K562 (cell line): ENCODE data around the gene MRI1. TPM values are rescaled to one million over a fixed set of nuclear protein-coding genes. Genes with fewer than 3 reads are reported as not detected.
A peak's percentile ranks its signal among the peaks of the same experiment; 100 is the strongest.

Experiments used
- C11orf30 ChIP-seq: fragments of 450-650 bp; IDR thresholded peaks from 2 replicates; pipeline ENCODE4 v1.6.1; 2016; ENCODE audit warnings: low read depth, mild to moderate bottlenecking
- CBFA2T2 ChIP-seq: fragments of 450-650 bp; conservative IDR thresholded peaks from 2 replicates; pipeline ENCODE4 v1.6.1; 2017; ENCODE audit warnings: mild to moderate bottlenecking
- CHD4 ChIP-seq: fragments of 200-600 bp; sonication (generic); IDR thresholded peaks from 3 replicates; pipeline ENCODE4 v1.6.1; 2012; ENCODE audit warnings: low read depth, mild to moderate bottlenecking, mixed read lengths, low read length, inconsistent platforms; ENCODE audit not compliant: insufficient read depth, insufficient replicate concordance, poor library complexity, severe bottlenecking
- ERF ChIP-seq: fragments of 450-650 bp; formaldehyde crosslinking; IDR thresholded peaks from 2 replicates; pipeline ENCODE4 v1.4.0; 2020; ENCODE audit warnings: mild to moderate bottlenecking, mixed read lengths
- GABPA ChIP-seq: fragments of 200-800 bp; sonication (Bioruptor generic); conservative IDR thresholded peaks from 2 replicates; pipeline ENCODE4 v1.6.1; 2016; ENCODE audit warnings: low read depth, missing genetic modification characterization, missing compliant biosample characterization
- GABPB2 ChIP-seq: fragments of 250-450 bp; sonication (Bioruptor Pico); conservative IDR thresholded peaks from 2 replicates; pipeline ENCODE4 v1.5.1; 2021; ENCODE audit warnings: mild to moderate bottlenecking
- GTF2F1 ChIP-seq: IDR thresholded peaks from 2 replicates; pipeline ENCODE4 v1.6.1; 2011; ENCODE audit warnings: low read depth, low read length, improper control_type of control experiment
- HDAC6 ChIP-seq: IDR thresholded peaks from 2 replicates; pipeline ENCODE4 v1.6.1; 2012; ENCODE audit warnings: low read depth, mild to moderate bottlenecking, control low read depth, inconsistent platforms, low read length, moderate library complexity
- LCOR ChIP-seq: sonication (generic); formaldehyde crosslinking; IDR thresholded peaks from 2 replicates; pipeline ENCODE4 v1.8.0; 2022; ENCODE audit warnings: mild to moderate bottlenecking, missing genetic modification reagents
- MAX ChIP-seq: sonication (generic); formaldehyde crosslinking; IDR thresholded peaks from 2 replicates; pipeline ENCODE4 v1.9.0; 2022; ENCODE audit warnings: mild to moderate bottlenecking, missing genetic modification reagents
- MTA2 ChIP-seq: fragments of 450-650 bp; IDR thresholded peaks from 2 replicates; pipeline ENCODE4 v1.6.1; 2016; ENCODE audit warnings: low read depth
- MXI1 ChIP-seq: IDR thresholded peaks from 2 replicates; pipeline ENCODE4 v1.6.1; 2011; ENCODE audit warnings: low read depth, mild to moderate bottlenecking, improper control_type of control experiment, low read length
- NFXL1 ChIP-seq: fragments of 450-650 bp; formaldehyde crosslinking; IDR thresholded peaks from 2 replicates; pipeline ENCODE4 v1.4.0; 2021; ENCODE audit warnings: mild to moderate bottlenecking
- NRF1 ChIP-seq, 2 experiments: fragments of 450-650 bp; IDR thresholded peaks in 1 of 2; conservative IDR thresholded peaks in 1 of 2; 2 replicates each; pipeline ENCODE4 v1.6.1; 2014; ENCODE audit warnings: mild to moderate bottlenecking in 2 of 2
- RAD51 ChIP-seq: fragments of 450-650 bp; IDR thresholded peaks from 2 replicates; pipeline ENCODE4 v1.7.1; 2016; ENCODE audit warnings: low read depth, mild to moderate bottlenecking, borderline replicate concordance
- RBFOX2 ChIP-seq: fragments of 200-400 bp; formaldehyde crosslinking; IDR thresholded peaks from 2 replicates; pipeline ENCODE4 v1.6.1; 2017; ENCODE audit warnings: low read depth, mild to moderate bottlenecking, low read length, moderate library complexity
- RBM34 ChIP-seq: fragments of 200-400 bp; formaldehyde crosslinking; IDR thresholded peaks from 2 replicates; pipeline ENCODE4 v1.6.1; 2018; ENCODE audit warnings: low read length, borderline replicate concordance; ENCODE audit not compliant: insufficient read depth
- SAP30 ChIP-seq: fragments of 200-600 bp; sonication (generic); IDR thresholded peaks from 2 replicates; pipeline ENCODE4 v1.6.1; 2012; ENCODE audit warnings: borderline replicate concordance, low read depth, mild to moderate bottlenecking, moderate library complexity, low read length, control low read depth, inconsistent platforms; ENCODE audit not compliant: insufficient read depth, poor library complexity, severe bottlenecking
- STAG1 ChIP-seq: sonication (generic); formaldehyde crosslinking; IDR thresholded peaks from 2 replicates; pipeline ENCODE4 v1.5.0; 2020; ENCODE audit warnings: missing genetic modification reagents, borderline replicate concordance
- ZBTB1 ChIP-seq: sonication (generic); formaldehyde crosslinking; IDR thresholded peaks from 2 replicates; pipeline ENCODE4 v1.8.1; 2023; ENCODE audit warnings: missing genetic modification reagents, low read depth, mild to moderate bottlenecking, borderline replicate concordance
- ZC3H11A ChIP-seq: IDR thresholded peaks from 2 replicates; pipeline ENCODE4 v1.6.1; 2012; ENCODE audit warnings: low read depth, low read length, improper control_type of control experiment
- ZFP1 ChIP-seq: fragments of 450-650 bp; formaldehyde crosslinking; IDR thresholded peaks from 2 replicates; pipeline ENCODE4 v1.4.0; 2020; ENCODE audit warnings: mild to moderate bottlenecking, mixed read lengths
- ZNF140 ChIP-seq: fragments of 250-450 bp; sonication (Bioruptor Pico); IDR thresholded peaks from 2 replicates; pipeline ENCODE4 v1.8.0; 2021; ENCODE audit warnings: moderate library complexity, mild to moderate bottlenecking, inconsistent platforms
- ZNF408 ChIP-seq: fragments of 250-450 bp; sonication (Bioruptor Pico); IDR thresholded peaks from 2 replicates; pipeline ENCODE4 v1.4.0; 2020; ENCODE audit warnings: low read depth, mild to moderate bottlenecking, moderate library complexity
- polyA plus RNA-seq, 8 experiments: library from polyadenylated mRNA; depleted of rRNA in 4 of 8; stranded (reverse) in 5 of 8; unstranded in 3 of 8; fragments of >200 nt; fragmentation: Nextera tagmentation in 2 of 8; fragmentation: Illumina TruSeq in 1 of 8; extraction: Ambion mirVana in 2 of 8; extraction: Trizol in 1 of 8; gene quantifications; 2 replicates each; pipeline versions ENCODE4 v1.2.1 to v1.2.3, GENCODE V29; 2011 to 2014; ENCODE audit warnings: inconsistent platforms in 1 of 8, missing spikeins in 1 of 8
- total RNA-seq, 7 experiments: library from RNA; depleted of rRNA in 6 of 7; stranded (reverse); fragments of >200 nt in 6 of 7; fragmentation: Illumina TruSeq in 2 of 7; extraction: Trizol in 2 of 7; gene quantifications; 2 replicates each; pipeline versions ENCODE4 v1.2.1 to v1.2.3, GENCODE V29; 2011 to 2021; ENCODE audit warnings: low replicate concordance in 1 of 7
- TF ChIP-seq, protein P1 (sequence below): sonication (generic); IDR thresholded peaks from 2 replicates; pipeline ENCODE4 v1.6.1; 2016
- TF ChIP-seq, protein P2 (sequence below): fragments of 450-650 bp; IDR thresholded peaks from 2 replicates; pipeline ENCODE4 v1.6.1; 2018; ENCODE audit warnings: mild to moderate bottlenecking, low read depth; ENCODE audit not compliant: partially characterized antibody
- TF ChIP-seq, protein P3 (sequence below), 2 experiments: fragments of 450-650 bp in 1 of 2; sonication (generic) in 1 of 2; formaldehyde crosslinking in 1 of 2; IDR thresholded peaks in 1 of 2; conservative IDR thresholded peaks in 1 of 2; 2 replicates each; pipeline versions ENCODE4 v1.6.1 to v1.8.1; 2016 to 2023; ENCODE audit warnings: mild to moderate bottlenecking in 2 of 2, moderate library complexity in 2 of 2, inconsistent platforms in 1 of 2, missing genetic modification reagents in 1 of 2

Gene MRI1
- total and polyA plus RNA-seq, 9 of the 15 experiments (the other 6 are each of a cell fraction or from before 2014, with no cell fraction given), result 5.5 to 57.4 (median 28.2) TPM

DNA sequence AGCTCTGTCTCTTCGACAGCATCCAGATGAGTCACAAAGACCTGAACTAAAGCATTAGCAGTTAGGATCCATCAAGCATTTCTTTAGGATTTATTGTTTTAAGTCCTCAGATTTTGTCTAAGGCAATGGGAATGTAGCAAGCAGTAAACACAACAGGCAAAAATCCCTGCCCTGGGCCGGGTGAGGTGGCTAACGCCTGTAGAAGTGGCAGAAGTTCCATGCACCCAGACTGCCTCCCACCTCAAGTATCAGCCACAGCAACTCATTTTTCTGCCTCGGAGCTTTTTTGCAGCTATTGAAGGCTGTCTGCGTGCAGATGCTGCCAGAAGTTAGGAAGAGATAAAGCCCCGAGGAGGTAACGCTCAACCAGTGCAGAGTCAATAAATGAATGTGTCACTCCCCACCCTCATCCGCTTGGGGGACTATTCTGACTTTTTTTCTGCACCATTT lies 47.1 kb upstream of the MRI1 start (continued):
- TF ChIP-seq ZC3H11A (no peak), GABPB2 (CRISPR knock-in tag) (no peak), MTA2 (peak; percentile 84), RBM34 (no peak), ZBTB1 (no peak), NFXL1 (no peak), RBFOX2 (no peak), STAG1 (CRISPR knock-in tag) (no peak), CHD4 (no peak), ERF (CRISPR knock-in tag) (no peak), GTF2F1 (no peak), GABPA (tag) (no peak), MXI1 (no peak), C11orf30 (no peak), NRF1 (conservative IDR thresholded peaks at IDR 0.05 in 1 of 2, IDR thresholded peaks at IDR 0.05 in 1 of 2) (0 out of 4 replicates have a peak, but pooled peaks of 1 of the 2 experiments have one; percentile 18), HDAC6 (no peak), CBFA2T2 (peak; percentile 91), MAX (no peak), LCOR (CRISPR knock-in tag) (no peak), ZNF140 (no peak), SAP30 (no peak), ZFP1 (CRISPR knock-in tag) (no peak), ZNF408 (no peak), RAD51 (no peak)
- TF ChIP-seq, protein P1, sequence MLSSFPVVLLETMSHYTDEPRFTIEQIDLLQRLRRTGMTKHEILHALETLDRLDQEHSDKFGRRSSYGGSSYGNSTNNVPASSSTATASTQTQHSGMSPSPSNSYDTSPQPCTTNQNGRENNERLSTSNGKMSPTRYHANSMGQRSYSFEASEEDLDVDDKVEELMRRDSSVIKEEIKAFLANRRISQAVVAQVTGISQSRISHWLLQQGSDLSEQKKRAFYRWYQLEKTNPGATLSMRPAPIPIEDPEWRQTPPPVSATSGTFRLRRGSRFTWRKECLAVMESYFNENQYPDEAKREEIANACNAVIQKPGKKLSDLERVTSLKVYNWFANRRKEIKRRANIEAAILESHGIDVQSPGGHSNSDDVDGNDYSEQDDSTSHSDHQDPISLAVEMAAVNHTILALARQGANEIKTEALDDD, result no peak
- TF ChIP-seq, protein P2, sequence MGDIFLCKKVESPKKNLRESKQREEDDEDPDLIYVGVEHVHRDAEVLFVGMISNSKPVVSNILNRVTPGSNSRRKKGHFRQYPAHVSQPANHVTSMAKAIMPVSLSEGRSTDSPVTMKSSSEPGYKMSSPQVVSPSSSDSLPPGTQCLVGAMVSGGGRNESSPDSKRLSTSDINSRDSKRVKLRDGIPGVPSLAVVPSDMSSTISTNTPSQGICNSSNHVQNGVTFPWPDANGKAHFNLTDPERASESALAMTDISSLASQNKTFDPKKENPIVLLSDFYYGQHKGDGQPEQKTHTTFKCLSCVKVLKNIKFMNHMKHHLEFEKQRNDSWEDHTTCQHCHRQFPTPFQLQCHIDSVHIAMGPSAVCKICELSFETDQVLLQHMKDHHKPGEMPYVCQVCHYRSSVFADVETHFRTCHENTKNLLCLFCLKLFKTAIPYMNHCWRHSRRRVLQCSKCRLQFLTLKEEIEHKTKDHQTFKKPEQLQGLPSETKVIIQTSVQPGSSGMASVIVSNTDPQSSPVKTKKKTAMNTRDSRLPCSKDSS, result no peak
- TF ChIP-seq, protein P3, sequence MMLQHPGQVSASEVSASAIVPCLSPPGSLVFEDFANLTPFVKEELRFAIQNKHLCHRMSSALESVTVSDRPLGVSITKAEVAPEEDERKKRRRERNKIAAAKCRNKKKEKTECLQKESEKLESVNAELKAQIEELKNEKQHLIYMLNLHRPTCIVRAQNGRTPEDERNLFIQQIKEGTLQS (IDR thresholded peaks at IDR 0.05), result 0 out of 2 replicates have a peak, but pooled peaks have one; percentile 55
- TF ChIP-seq, protein P3 (CRISPR knock-in tag; conservative IDR thresholded peaks at IDR 0.05), result no peak
